Stimulated activated CD4-positive, alpha-beta T cell treated with anti-CD3 and anti-CD28 coated beads, Interleukin-1b, Interleukin-23, amount 100 ng/mL, for 1 hour (primary cell): ENCODE measurements around the gene IRX2.

ENCODE experiments used
- DNase-seq, 2 donors: peaks; one replicate each; pipeline ENCODE4 v3.0.0-alpha.2; 2020; ENCODE audit warnings: low read depth in 2 of 2

IRX2 gene

DNA sequence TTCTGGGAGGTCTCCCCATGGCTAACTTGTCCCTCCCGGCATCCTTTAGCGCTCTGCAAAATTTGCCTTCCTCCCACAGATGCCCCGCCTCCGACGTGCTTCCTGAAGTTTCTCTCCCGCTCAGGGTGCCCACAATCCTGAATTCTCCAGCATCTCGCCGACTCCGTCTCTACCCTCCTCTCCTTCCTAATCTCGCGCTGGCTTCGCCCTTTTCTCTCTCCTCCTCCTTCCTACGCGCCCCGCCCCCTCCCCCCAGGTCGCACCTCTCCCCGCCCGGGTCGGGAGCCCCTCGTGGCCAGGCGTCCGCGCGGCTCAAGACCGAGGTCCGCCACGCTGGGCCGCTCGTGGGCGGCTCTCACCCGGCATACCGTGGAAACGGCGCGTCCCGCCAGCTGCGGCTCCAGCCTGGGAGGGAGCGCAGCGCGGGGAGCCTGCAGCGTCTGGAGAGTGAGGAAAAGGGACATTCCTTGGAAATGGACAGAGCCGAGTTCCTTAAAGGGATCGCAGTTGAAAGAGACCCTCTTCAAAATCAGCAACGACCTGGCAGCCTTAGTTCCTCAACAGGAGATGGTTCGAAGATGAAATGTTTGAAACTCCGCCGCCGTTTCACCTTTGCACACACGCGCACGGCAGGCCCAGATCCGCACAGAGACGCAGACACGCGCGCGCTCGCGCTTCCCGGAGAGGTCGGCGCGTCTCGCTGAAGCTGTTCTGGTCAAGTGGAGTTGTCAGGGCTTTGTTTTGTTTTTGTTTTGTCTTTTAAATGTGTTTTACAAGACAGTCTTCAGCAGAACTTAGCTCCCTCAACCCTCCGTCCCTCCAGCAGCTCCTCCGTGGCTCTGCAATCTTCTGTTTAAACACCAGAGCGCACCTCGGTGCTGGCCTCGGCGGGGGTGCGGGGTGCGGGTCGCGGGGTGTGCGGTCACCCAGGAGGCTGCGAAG is 5.0 kb upstream of the IRX2 start:
- DNase-seq = no peak

DNA sequence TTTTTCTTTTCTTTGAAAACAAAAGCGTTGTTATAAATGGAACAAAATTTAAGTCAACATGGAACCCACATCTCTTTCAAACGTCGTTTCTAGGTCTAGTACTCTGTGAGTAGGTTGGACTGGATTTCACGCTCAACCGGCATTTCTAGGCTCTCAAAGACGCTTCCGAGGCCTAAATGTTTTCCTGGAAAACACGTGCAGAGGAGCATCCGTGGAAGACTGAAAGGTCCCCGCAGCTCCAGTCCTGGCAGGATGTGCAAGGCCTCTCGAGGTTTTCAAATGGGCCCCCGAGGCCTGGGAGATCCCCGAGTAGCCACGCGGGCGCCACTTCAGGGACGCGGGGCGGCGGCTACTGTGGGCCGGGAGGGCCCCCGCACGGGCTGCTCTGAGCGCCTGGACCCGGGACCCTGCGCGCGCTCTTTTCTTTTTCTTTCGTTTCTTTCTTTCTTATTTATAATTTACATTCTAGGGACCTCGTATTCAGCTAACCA is 4.2 kb upstream of the IRX2 start:
- DNase-seq = no peak

DNA sequence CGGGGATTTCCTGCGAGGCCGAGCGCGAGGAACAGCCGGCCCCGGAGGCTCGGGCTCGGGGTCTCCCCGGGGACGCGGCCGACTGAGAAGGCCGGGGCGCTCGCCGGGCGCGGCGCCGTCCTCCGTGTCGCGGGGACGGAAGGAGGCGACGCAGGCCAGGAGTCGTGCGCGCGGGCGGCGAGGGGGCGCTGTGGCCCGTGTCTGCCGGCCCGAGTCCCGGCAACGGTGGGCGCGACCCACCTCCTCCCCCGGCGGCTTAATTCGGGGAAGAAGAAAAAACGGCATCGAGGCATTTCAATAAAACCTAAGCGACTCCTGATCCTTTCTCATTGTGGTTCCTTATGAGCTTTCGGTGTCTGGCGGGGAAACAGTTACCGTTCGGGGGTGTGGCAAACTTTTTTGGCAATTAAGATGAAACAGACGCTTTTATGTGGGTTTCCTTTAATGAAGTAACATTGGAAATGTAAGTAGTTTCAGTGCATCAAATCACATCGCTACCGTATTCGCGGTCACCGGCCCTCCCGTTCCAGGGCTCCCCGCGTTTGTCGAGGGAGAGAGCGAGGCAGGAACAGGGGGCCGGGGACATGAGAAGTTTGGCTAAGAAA is 3.7 kb upstream of the IRX2 start:
- no peak for DNase-seq

- no peak for DNase-seq
These were observed 3.2 kb upstream of the IRX2 start for GRCh38 chr5:2754581-2755075.

- DNase-seq = no peak
These were observed 2.3 kb upstream of the IRX2 start for GRCh38 chr5:2753452-2754420.

- DNase-seq = no peak
These were observed 1.5 kb upstream of the IRX2 start for GRCh38 chr5:2752821-2753439.

DNA sequence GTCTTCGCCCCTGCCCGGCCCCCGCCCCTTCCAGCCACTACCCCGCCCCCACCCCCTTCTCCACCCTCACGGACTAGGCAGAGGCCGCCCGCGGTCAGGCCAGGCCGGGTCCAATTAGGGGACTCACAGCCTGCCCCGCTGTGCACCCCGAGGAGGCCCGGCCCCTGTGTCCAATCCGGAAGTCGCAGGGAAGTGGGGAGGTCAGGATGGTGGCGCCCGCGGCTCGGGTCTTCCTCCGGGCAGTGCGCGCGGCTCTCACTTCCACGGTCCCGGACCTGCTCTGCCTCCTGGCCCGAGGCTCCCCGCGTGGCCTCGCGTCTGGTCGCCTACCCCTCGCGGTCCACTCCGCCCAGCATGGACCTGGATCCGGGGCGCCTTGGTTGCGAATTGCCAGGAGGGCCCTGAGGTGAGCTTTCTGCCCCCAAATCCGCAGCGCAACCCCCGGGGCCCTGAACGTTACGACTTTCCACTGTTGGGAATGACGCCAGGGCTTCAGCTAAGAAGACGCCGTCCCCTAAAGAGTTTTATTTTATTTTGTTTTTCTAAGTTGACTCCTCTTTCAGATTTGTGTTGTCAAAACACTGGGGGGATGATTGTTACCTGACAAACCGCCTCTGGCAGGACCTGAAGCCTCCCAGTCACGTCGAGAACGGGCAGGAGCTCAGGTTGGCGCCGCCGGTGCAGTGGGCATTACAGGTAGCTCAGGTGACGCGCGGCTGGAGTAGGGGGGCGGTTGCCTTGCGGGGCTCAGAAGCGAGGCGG is 763 bp upstream of the IRX2 start:
- no peak for DNase-seq

DNA sequence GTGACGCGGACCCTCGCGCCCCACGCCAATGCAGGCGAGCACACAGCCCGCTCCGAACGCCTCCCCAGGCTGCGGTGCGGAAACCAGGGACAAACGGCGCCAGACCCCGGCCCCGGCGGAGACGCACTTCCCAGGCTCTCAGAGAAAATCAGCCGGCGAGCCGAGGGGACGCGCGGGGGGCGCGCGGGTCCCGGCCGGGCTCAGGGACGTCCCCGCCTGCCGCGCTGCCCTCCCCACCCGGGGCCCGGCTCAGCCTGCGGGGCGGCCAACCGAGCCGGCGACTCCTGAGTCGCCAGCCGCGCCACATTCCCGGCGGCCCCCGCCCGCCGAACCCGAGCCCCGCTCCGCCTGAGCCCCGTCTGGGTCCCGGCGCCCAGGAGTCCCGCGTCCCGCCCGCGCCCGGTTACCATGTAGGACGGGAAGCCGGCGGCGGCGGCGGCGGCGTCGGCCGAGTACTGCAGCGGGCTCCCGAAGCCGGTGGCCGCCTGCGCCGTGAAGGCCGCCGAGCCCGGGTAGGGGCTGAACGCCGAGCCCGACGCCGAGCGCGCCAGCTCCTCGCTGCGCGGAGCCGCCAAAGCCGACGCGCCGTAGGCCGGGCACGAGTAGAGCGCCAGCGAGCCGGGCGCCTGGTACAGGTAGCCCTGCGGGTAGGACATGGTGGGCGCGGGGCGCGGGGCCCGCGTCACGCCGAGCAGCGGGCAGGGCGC is 566 bp downstream of the IRX2 start:
- no peak for DNase-seq

DNA sequence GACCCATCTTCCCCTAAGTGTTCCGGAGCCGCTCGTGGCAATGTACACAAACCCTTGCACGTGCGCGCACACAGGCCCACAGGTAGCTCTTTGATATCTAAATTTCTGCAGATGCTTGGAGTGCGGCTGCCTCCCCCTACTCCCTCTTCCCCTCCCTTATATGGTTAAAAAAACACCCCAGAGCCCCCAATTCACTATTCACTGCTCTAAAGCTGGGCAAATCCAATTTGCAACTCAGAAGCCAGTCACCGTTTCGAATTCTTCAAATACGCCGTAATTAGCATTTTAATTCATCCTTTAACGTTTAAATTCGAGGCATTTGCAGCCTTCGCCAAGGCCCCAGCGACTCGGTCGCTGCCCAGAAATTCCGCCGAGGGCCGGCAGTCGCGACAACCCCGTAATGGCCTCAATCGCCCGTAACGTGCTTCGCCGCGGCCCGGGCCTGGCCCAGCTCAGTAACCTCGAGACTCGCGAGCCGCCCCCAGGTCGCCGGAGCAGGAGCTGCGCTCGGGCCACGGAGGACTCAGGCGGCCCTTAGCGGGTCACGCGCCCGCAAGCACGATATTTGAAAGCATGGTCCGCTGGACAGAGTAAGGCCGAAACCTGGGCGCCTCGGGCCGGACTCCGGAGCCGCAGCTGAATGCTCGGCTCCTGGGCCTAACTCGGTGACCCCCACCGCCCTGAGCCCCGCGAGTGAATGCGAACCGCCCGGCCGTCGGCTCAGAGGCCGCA is 1.3 kb downstream of the IRX2 start:
- no peak for DNase-seq

DNA sequence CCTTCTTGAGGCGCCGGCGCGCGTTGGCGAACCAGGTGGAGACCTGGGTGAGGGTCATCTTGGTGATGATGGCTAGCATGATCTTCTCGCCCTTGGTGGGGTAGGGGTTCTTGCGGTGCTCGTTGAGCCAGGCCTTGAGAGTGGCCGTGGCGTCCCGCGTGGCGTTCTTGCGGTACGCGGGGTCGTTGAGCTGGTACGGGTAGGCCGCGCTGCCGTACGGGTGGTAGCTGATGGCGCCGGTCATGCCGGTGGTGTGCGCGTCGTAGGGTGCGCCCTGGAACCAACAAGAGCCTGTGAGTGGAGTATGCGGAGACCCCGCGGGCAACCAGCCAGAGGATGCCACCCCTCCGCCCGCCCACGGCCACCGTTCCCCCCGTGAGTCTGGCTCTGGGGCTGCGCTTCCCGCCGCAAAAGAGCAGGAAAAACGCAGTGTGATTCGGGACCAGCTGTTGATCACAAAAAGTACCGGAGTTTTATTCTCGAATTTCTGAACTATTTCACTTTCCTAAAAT is 1.9 kb downstream of the IRX2 start:
- no peak for DNase-seq

- DNase-seq = no peak
These were observed 2.5 kb downstream of the IRX2 start for GRCh38 chr5:2748861-2749513.

DNA sequence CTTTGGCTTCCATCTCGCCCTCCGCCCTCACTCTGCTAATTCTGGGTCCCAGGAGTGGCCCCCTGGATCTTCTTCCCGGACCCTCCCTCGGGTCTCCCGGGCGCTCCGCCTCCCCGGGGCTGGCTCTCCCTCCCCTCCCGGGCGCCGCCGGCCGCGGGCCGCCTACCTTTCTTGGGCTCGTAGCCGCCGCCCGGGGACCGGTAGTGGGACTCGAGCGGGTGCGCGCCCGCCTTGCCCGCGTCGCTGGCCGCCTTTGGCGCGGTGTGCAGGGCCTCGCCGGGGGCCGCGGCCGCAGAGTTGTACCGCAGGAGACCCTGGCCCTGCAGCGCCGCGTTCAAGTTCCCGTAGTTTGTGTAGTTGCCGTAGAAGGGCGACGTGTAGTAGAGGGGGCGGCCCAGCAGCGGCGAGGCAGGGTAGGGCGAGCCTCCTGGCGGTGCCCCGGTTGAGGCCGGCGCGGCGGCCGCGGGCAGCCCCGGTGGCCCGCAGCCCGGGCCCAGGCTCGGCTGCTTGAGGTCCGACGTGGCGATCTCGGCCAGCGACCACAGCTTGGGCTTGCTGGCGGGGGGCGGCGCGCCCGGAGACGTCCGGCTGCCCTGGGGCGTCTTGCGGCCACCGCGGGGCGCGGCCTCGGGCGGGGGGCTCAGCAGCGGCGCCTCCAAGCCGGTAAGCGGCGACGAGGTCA is 3.2 kb downstream of the IRX2 start:
- no peak for DNase-seq

- no peak for DNase-seq
These were observed 3.9 kb downstream of the IRX2 start for GRCh38 chr5:2747363-2748162.

DNA sequence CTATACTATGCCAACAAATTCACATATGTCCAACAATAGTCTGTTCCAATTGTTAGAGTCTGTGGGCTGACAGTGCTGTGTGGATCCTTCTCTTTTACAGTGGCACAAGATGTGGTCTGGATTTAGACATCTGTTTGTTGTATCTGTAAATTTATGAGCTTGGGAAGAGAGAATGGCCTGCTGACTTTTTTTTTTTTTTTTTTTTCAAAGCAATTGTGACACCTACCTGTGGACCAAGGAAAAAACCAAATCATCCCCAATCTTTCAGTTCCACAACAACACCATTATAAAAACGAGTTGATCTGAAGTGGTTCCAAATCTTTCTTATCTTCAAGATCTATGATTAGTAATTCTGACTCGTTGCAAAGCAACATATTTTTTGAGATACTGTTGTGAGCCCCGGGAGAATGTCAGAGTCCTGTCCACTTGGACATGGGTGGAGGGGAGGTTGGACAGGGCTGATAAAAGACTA is 4.9 kb downstream of the IRX2 start:
- DNase-seq = no peak

- DNase-seq = no peak
These were observed 7.0 kb downstream of the IRX2 start for GRCh38 chr5:2744485-2744884.

DNA sequence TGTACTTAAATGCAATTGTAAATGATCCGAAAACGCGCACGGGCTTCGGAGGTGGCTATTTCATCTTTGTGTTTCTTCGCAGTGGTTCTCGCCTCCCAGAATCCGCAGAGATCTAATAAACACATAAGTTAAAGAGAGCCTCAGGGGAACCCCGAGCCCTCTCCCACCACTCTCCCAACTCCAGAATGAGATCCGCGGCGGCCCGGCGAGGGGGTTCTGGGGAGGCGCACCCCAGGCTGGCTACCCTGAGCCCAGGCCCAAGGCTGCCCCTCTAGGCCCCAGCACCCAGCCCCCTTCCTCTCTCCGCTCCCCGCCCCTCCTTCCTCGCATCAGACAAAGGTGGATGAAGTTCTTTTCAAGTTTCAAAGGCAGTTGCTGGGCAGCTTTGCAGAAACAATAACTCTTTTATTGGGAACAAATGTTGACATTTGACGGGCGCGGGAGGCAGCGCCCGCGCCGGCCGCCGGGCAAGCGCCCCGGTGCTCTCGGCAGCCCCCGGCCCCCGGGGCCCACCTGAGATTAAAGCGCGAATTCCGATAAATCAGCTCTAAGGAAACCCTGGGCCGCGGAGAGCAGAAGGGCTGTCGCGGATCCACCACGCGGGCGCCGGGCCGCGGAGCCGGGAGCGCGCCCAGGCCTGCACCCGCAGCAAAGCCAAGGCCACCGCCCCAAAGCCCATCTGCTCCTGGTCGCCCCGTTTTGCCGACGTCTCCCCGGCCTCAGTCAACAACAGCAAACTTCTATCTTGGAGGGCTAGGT is 8.4 kb downstream of the IRX2 start:
- DNase-seq = no peak
